ENCODE results near the gene KCNN3.

Gene KCNN3

GRCh38 chr1:154791292-154792166 lies 78.6 kb downstream of the KCNN3 start:
- no peak for DNase-seq

- no peak for DNase-seq
Observed at GRCh38 chr1:154788886-154789285, 81.2 kb downstream of the KCNN3 start.

DNA sequence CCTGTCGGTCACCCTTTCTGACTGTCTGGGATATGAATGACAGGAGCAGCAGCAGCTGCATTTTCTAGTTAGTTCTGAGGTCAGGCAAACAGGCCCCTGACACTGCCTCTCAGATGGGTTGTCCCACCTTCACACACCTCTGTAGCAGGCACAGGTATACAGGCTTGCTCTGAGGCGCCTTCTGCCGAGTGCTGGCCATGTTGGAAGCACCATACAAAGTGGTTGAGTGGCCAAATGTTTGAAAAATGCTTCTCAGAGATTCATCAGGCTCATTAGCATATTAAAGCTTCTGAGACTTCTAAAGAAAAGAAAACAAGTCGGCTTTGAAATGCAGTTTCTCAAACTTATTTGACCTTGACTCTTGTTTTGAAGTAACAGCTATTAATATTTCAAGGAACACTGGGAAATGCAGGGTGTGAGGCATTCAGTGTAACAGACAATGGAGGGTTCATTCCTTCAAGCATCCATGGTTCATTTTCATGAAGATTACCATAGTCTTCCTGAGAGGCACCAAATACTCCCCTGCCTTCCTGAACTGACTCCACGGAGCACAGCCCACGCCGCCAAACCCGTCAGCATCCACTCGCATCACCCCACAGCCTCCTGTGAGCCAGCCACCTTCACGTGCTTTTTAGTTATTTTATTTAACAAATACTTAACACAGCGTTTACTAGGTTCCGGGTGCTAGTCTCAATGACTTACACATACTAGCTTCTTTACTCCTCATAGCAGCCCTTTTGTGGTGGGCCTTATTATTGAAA lies 81.8 kb downstream of the KCNN3 start:
- DNase-seq = no peak

- no peak for DNase-seq
Observed at GRCh38 chr1:154786804-154787570, 83.1 kb downstream of the KCNN3 start.

- no peak for DNase-seq
Observed at GRCh38 chr1:154784924-154785531, 85.1 kb downstream of the KCNN3 start.

GRCh38 chr1:154784416-154784815 lies 85.7 kb downstream of the KCNN3 start:
- no peak for DNase-seq

DNA sequence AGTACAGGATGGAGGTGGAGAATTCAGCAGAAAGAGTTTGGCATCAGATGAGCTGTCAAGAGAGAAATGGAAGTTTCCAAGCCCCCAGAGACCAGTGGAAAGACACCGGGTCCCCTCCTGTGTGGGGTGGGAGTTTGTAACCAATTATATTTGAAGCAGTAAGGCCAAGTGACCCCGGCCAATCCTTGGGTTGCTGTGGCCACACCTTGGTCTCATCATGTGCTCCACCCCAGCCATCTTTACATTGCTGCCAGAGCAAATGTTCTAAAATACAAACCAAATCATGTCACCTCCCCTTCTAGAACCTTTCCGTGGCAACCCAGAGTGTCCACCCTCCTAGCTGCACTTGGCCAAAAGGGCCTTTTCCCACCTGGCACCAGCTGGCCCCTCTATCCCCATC lies 86.1 kb downstream of the KCNN3 start:
- no peak for DNase-seq

- no peak for DNase-seq
Observed at GRCh38 chr1:154780541-154780940, 89.5 kb downstream of the KCNN3 start.

DNA sequence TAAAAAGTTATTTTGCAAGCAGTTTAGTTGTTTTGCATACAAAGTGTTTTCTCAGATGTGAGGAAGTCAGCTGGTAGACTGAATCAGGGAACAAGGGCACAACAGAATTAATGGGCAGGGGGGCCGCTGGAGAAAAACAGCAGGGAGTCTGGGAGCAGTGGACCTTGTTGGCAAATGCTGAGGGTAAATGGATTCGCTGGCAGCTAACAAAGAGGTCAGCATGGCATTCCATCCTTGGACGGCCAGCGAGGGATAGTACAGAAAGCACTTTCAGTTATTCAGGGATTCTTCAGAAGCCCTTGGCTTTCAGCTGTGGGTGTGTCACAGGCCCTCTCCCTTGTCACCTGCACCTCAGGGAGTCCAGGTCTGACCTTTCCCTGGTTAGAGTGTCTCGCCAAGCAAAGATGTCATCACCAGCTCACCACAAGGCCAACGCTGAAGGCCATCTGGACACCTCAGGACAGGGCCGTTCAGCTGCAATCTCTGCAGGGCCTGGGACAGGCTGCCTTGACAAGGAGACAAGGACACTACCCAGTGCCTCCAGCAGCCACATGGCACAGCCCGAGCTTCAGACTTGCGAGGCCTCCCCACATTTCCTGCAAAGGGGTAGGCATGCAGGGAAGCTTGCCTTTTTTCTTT lies 90.4 kb downstream of the KCNN3 start:
- no peak for DNase-seq

GRCh38 chr1:154778944-154779343 lies 91.1 kb downstream of the KCNN3 start:
- no peak for DNase-seq

- no peak for DNase-seq
Observed at GRCh38 chr1:154778275-154778674, 91.8 kb downstream of the KCNN3 start.

DNA sequence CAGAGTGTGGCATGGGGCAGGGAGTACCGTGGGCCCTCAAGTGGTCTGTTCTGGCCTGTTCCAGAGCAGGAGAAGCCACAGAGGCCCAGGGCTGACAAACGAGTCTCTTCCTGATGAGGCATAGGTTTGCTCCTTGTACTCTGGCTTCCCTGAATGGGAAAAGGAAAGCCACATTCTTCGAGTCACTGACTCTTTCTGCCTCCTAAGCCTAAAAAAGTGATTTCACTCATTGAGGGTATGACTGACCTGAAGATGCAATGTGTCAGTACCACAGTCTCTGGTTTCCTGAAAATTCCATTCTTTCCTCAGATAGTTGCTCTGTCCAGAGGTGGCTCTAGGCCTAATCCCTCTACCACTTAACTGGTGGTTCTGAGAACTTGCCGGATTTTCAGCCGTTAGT lies 92.3 kb downstream of the KCNN3 start:
- DNase-seq = no peak

DNA sequence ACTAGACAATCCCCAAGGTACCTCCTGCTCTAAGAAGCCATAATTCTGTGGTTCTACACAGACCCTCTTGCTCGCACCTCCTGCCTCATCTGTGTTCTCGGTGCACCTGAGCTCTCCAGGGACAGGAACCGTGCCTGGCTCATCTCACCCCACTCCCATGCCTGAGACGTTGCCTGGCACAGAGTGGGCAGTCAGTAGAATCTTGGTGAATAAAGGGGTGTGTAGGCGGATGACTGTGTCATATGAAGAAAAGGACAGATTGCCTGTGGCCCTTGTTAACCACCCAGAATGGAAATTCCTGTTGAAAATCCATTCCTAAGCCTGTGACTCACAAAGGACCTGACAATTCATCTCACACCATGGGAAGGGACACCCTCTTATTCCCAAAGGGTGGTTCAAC lies 92.9 kb downstream of the KCNN3 start:
- DNase-seq = no peak

DNA sequence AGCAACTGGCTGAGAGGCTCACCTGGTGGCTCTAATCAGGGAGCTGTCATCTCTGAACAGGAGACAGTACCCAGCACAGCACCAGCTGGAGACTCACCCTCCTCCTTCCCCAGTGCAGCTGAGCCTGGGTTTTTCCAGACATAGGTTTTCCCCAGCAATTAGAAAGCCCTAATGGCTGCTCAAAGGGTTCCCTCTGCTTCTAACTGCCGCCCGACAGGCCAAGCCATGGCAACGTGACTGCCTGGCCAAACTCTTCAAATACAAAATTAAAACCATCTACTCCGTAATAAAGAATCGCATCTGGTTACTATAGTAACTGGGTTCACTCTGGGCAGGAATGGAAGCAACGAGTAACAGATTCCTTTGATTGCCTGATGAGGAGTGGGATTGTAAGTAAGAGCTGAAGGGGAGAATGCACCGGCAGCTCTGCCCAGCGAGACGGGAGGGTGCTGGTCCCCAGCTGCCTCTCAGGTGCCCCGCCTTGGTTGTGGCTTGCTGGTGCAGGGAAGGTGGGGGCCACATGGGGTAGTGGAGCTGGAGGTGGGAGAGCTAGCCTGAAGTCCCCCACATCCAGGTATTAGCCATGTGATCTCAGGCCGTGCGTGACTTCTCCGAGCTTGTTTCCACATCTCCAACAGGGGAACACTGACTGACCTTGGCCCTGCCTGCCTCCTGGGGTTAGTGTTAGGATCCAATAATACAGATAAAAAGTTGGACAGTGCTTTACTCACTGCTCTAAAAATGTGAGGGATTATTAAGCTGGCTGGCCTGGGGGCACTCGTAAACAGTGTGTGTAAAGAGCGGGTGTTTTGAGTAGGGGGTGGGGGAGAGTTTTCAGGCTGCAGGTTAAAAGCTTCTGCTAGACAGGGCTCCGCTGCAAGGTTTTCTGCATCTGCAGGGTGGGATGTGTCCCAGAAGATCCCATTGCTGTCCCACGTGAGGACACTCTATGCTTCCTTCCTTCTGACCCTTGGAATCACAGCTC lies 94.2 kb downstream of the KCNN3 start:
- no peak for DNase-seq

GRCh38 chr1:154774175-154774855 lies 95.8 kb downstream of the KCNN3 start:
- no peak for DNase-seq

DNA sequence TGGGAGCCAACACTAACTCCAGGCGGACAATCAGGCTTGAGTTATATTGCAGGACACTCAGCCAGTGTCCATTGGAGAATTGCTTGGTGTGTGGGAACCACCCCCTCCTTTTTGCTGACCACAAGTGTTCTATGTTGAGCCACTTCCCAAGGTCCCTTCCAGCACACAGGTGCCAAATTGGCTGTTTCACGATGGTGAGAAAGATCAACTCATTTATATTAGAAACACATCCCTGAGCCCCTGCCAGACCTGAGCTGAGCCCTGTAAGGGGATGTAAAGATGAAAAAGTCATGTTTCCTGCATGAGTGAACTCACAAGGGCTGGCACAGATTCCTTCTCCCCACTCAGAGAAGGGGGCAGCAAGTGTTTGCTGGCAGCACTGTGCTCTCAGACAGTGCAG lies 96.5 kb downstream of the KCNN3 start:
- DNase-seq = no peak

- no peak for DNase-seq
Observed at GRCh38 chr1:154772606-154773506, 97.2 kb downstream of the KCNN3 start.

- no peak for DNase-seq
Observed at GRCh38 chr1:154772056-154772455, 98.0 kb downstream of the KCNN3 start.

DNA sequence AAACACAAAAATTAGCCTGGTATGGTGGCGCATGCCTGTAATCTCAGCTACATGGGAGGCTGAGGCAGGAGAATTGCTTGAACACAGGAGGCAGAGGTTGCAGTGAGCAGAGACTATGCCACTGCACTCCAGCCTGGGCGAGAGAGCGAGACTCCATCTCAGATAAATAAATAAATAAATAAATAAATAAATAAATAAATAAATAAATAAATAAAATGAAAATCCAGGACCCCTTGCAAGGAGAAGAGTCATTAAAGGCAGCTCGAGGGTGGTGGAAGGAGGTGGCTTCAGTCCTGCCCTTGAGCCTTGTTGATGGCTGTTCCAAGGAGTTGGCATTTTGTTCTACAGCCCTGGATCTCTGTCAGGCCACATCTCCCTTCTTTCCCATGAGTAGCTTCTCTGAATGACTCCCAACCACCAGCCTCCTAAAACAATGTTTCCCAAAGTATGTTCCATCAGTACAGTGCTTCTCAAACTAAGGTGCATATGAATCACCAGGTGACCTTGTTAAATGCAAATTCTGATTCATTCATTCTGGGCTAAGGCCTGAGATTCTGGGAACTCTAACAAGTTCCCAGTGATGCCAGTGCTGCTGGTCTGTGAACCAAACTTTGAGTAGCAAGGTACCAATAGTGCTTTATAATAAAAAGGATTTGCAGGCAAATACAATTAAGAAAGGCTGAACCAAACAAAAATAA lies 99.0 kb downstream of the KCNN3 start:
- no peak for DNase-seq
